SK-N-SH (cell line): ENCODE results near the gene SDR42E1. TPM values are rescaled to one million over a fixed set of nuclear protein-coding genes. Genes with fewer than 3 reads are reported as not detected.

Experiments
- CTCF ChIA-PET: fragments of 300-600, 350-600 bp; formaldehyde crosslinking; extraction: SDS; loops from one replicate; lab custom pipeline; 2021; lab: Yijun Ruan, JAX
- POLR2A ChIA-PET: fragments of 350-600 bp; sonication (Branson Sonifier 250); formaldehyde crosslinking; extraction: SDS; loops from one replicate; lab custom pipeline; 2020; ENCODE audit warnings: antibody characterized with exemption, inconsistent platforms; lab: Yijun Ruan, JAX
- DNase-seq: peaks from one replicate; pipeline ENCODE4 v3.0.0; 2012
- H2AFZ ChIP-seq: fragments of 200-600 bp; sonication (generic); 2 replicates; pipeline ENCODE4 v1.8.1; 2016; ENCODE audit warnings: antibody characterized with exemption, mild to moderate bottlenecking, low read depth
- H3F3A ChIP-seq: fragments of 200-600 bp; sonication (generic); replicated peaks from 2 replicates; pipeline ENCODE3; 2016; ENCODE audit warnings: antibody characterized with exemption, mild to moderate bottlenecking; ENCODE audit not compliant: insufficient read depth
- H3K27ac ChIP-seq, 2 experiments: fragments of 200-500 bp in 1 of 2; fragments of 200-600 bp in 1 of 2; sonication (Bioruptor generic) in 1 of 2; sonication (generic), shearing (Covaris generic) in 1 of 2; 2 replicates each; pipeline versions ENCODE4 v1.5.1 to v1.6.1; 2014 to 2016; ENCODE audit warnings: low read depth in 2 of 2, inconsistent platforms in 1 of 2, low read length in 1 of 2, mild to moderate bottlenecking in 1 of 2, mixed read lengths in 1 of 2
- H3K27me3 ChIP-seq: fragments of 200-600 bp; sonication (generic), shearing (Covaris generic); 2 replicates; pipeline ENCODE4 v1.6.1; 2016; ENCODE audit warnings: mixed run types; ENCODE audit not compliant: insufficient read depth
- H3K36me3 ChIP-seq, 2 experiments: fragments of 200-500 bp in 1 of 2; fragments of 200-600 bp in 1 of 2; sonication (Bioruptor generic) in 1 of 2; sonication (generic) in 1 of 2; replicated peaks in 1 of 2; 2 replicates each; pipeline versions ENCODE3 to v1.5.1; 2014 to 2016; ENCODE audit warnings: low read length in 1 of 2, mild to moderate bottlenecking in 1 of 2; ENCODE audit not compliant: insufficient read depth in 2 of 2, control insufficient read depth in 1 of 2
- H3K4me1 ChIP-seq, 2 experiments: fragments of 200-500 bp in 1 of 2; fragments of 200-600 bp in 1 of 2; sonication (Bioruptor generic) in 1 of 2; sonication (generic), shearing (Covaris generic) in 1 of 2; 2 replicates each; pipeline versions ENCODE4 v1.5.1 to v1.6.1; 2014 to 2016; ENCODE audit warnings: low read depth in 1 of 2, low read length in 1 of 2, mixed run types in 1 of 2; ENCODE audit not compliant: insufficient read depth in 2 of 2, control insufficient read depth in 1 of 2
- H3K4me2 ChIP-seq: fragments of 200-600 bp; sonication (generic), shearing (Covaris generic); 2 replicates; pipeline ENCODE4 v1.6.1; 2017; ENCODE audit warnings: mixed run types
- H3K4me3 ChIP-seq, 2 experiments: fragments of 200-500 bp in 1 of 2; fragments of 200-600 bp in 1 of 2; sonication (Bioruptor generic) in 1 of 2; sonication (generic), shearing (Covaris generic) in 1 of 2; 2 replicates each; pipeline versions ENCODE4 v1.5.1 to v1.8.1; 2014 to 2016; ENCODE audit warnings: low read depth in 2 of 2, inconsistent platforms in 1 of 2, low read length in 1 of 2, mild to moderate bottlenecking in 1 of 2, mixed read lengths in 1 of 2, moderate library complexity in 1 of 2
- H3K79me2 ChIP-seq: fragments of 200-600 bp; sonication (generic); 2 replicates; pipeline ENCODE4 v1.8.1; 2017; ENCODE audit warnings: mild to moderate bottlenecking; ENCODE audit not compliant: insufficient read depth
- H3K9ac ChIP-seq: fragments of 200-600 bp; sonication (generic); 2 replicates; pipeline ENCODE4 v1.6.1; 2017; ENCODE audit warnings: mixed run types
- H3K9me2 ChIP-seq: fragments of 200-600 bp; sonication (generic); 2 replicates; pipeline ENCODE4 v1.6.1; 2017; ENCODE audit warnings: mixed run types
- H3K9me3 ChIP-seq: fragments of 200-600 bp; sonication (generic); 2 replicates; pipeline ENCODE4 v1.6.1; 2017; ENCODE audit warnings: mixed run types, mild to moderate bottlenecking, moderate library complexity
- H4K20me1 ChIP-seq: fragments of 200-600 bp; sonication (generic); 2 replicates; pipeline ENCODE4 v1.6.1; 2017; ENCODE audit warnings: mild to moderate bottlenecking, mixed run types; ENCODE audit not compliant: insufficient read depth
- CHD2 ChIP-seq: fragments of 150-350 bp; IDR thresholded peaks from 2 replicates; pipeline ENCODE4 v1.6.1; 2018; ENCODE audit warnings: low read length; ENCODE audit not compliant: partially characterized antibody
- ELF1 ChIP-seq: IDR thresholded peaks from 2 replicates; pipeline ENCODE4 v1.4.0; 2012
- EZH2phosphoT487 ChIP-seq: fragments of 200-600 bp; sonication (generic); IDR thresholded peaks from 2 replicates; pipeline ENCODE4 v1.6.1; 2017; ENCODE audit warnings: low read depth, mixed run types, mild to moderate bottlenecking, antibody characterized with exemption, moderate library complexity, borderline replicate concordance
- MAX ChIP-seq: IDR thresholded peaks from 2 replicates; pipeline ENCODE4 v1.4.0; 2012; ENCODE audit warnings: low read depth
- PBX3 ChIP-seq: IDR thresholded peaks from 2 replicates; pipeline ENCODE4; 2012
- REST ChIP-seq: IDR thresholded peaks from 2 replicates; pipeline ENCODE4 v1.6.1; 2012; ENCODE audit warnings: mild to moderate bottlenecking, low read depth, low read length, moderate library complexity
- SMC3 ChIP-seq: IDR thresholded peaks from 2 replicates; pipeline ENCODE4 v1.6.1; 2012; ENCODE audit warnings: low read depth, low read length, improper control_type of control experiment
- TCF12 ChIP-seq: IDR thresholded peaks from 2 replicates; pipeline ENCODE4 v1.4.0; 2012
- USF1 ChIP-seq: IDR thresholded peaks from 2 replicates; pipeline ENCODE4 v1.4.0; 2012; ENCODE audit warnings: low read depth, borderline replicate concordance
- USF2 ChIP-seq: fragments of 150-350 bp; IDR thresholded peaks from 2 replicates; pipeline ENCODE4 v1.6.1; 2017; ENCODE audit warnings: antibody characterized with exemption, low read length, low read depth, borderline replicate concordance
- ZBTB33 ChIP-seq: IDR thresholded peaks from 2 replicates; pipeline ENCODE4 v1.4.0; 2012; ENCODE audit warnings: low read depth, borderline replicate concordance
- WGBS: methylation state at CpG from one replicate; pipeline ENCODE4 v1.1.6; 2017; ENCODE audit warnings: low lambda C conversion rate; 5-methylcytosine and 5-hydroxymethylcytosine counted together
- polyA plus RNA-seq, 3 experiments: library from polyadenylated mRNA; depleted of rRNA; stranded (reverse); fragments of >200 nt; gene quantifications; 2 replicates each; pipeline ENCODE4 v1.2.3, GENCODE V29; 2012

The SDR42E1 gene
- polyA plus RNA-seq, 1 of the 3 experiments (the other 2 are of a cell fraction): not detected

GRCh38 chr16:81956213-81956948, 54.9 kb downstream of the SDR42E1 start:
- CTCF ChIA-PET: no interaction called here
- TF ChIP-seq TCF12: no peak
- no peak for TF ChIP-seq USF2
- no peak for TF ChIP-seq ZBTB33
- TF ChIP-seq ELF1: no peak
- TF ChIP-seq SMC3: no peak
- TF ChIP-seq MAX: no peak
- no peak for TF ChIP-seq USF1
- no peak for TF ChIP-seq EZH2phosphoT487
- no peak for TF ChIP-seq CHD2
- no peak for TF ChIP-seq PBX3
- no peak for TF ChIP-seq REST
- TF ChIP-seq, all 33 proteins: peak for 0

More at GRCh38 chr16:81956213-81956948, 54.9 kb downstream of the SDR42E1 start:
- Histone ChIP-seq H4K20me1 (no peaks in the 10 kb centered on the region), H3K9me3 (no peaks in the 10 kb centered on the region; the same call in 1 of the 2 replicates), H3K36me3 (no peaks in the 10 kb centered on the region), H3K9ac (no peak overlapping the region), H3K4me2 (no peak overlapping the region), H3K27ac (no peak overlapping the region), H3F3A (no peaks in the 10 kb centered on the region), H2AFZ (no peak overlapping the region), H3K4me3 (no peak overlapping the region), H3K4me1 (no peaks in the 10 kb centered on the region), H3K79me2 (no peaks in the 10 kb centered on the region), H3K9me2 (no peaks in the 10 kb centered on the region), H3K27me3 (no peaks in the 10 kb centered on the region)
- WGBS: 48% methylated on average over 7 of the region's 9 CpGs
- DNase-seq: no peak
- POLR2A ChIA-PET: no interaction called here
